ENCODE measurements around the gene UBL3. TPM values are rescaled to one million over a fixed set of nuclear protein-coding genes. Genes with fewer than 3 reads are reported as not detected.
A peak's percentile ranks its signal among the peaks of the same experiment; 100 is the strongest.

The UBL3 gene
- polyA plus RNA-seq, 2 of the 4 experiments (the other 2 are of a cell fraction) = 9.2 to 17.1 TPM

DNA sequence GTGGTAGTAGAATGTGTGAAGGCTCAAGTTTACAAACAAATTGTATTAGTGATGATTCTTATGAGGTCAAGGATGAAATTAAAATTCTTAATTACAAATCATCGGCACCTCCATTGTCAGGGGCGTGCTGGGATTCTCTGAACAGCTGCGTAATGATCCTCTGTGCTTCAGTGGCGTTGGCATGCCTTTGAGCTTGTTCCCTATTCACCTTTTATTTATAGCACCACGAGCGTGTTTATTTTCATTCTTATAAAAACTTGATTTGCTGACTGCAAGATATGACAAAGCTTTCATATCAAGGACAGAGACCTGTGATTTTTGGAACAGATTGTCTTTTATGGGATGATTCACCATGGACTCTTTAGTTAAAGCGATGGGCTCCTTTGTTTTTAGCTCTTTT, 18.2 kb upstream of the UBL3 start:
- WGBS (ENCODE audit: missing lambda C conversion rate) = 84% methylated on average over 7 of the region's 7 CpGs
- H3K27ac ChIP-seq = no peak overlapping the region
- no peak for DNase-seq (ENCODE audit: low read depth in 1 of 2, low spot score in 1 of 2)
- no peak overlapping the region for H3K4me2 ChIP-seq
- ChIA-PET CTCF (no interaction called here), POLR2A (no interaction called here)
- no peaks in the 10 kb centered on the region for H3K9me3 ChIP-seq
- no peaks in the 10 kb centered on the region for H3K4me1 ChIP-seq
- no peak overlapping the region for H3K4me3 ChIP-seq
- no peak for FAIRE-seq
- no peak for TF ChIP-seq KDM5A (IDR thresholded peaks at IDR 0.05)
- TF ChIP-seq, protein P1, sequence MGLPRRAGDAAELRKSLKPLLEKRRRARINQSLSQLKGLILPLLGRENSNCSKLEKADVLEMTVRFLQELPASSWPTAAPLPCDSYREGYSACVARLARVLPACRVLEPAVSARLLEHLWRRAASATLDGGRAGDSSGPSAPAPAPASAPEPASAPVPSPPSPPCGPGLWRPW (IDR thresholded peaks at IDR 0.05) = no peak
- TF ChIP-seq PHF8 (IDR thresholded peaks at IDR 0.05; ENCODE audit: borderline replicate concordance, low read depth) = no peak
- TF ChIP-seq, protein P2, sequence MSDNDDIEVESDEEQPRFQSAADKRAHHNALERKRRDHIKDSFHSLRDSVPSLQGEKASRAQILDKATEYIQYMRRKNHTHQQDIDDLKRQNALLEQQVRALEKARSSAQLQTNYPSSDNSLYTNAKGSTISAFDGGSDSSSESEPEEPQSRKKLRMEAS (IDR thresholded peaks at IDR 0.05) = no peak
- TF ChIP-seq JUN (IDR thresholded peaks at IDR 0.05) = no peak
- TF ChIP-seq HOXB5 (CRISPR knock-in tag; IDR thresholded peaks at IDR 0.05) = no peak
- no peak for TF ChIP-seq NPAS2 (CRISPR knock-in tag; IDR thresholded peaks at IDR 0.05; ENCODE audit: borderline replicate concordance)
- TF ChIP-seq EP300 (IDR thresholded peaks at IDR 0.05) = no peak
- no peak for TF ChIP-seq ESRRA (IDR thresholded peaks at IDR 0.05; ENCODE audit: borderline replicate concordance, low read length)
- no peak for TF ChIP-seq FOSB (CRISPR knock-in tag; IDR thresholded peaks at IDR 0.05)
- TF ChIP-seq HOXB13 (CRISPR knock-in tag; IDR thresholded peaks at IDR 0.05; ENCODE audit: low read depth) = no peak
- no peak for ATAC-seq

- H3K4me2 ChIP-seq = no peak overlapping the region
- ATAC-seq = no peak
- ChIA-PET POLR2A (interaction anchor here (1.2 kb wide), 1 partner anchor 16 kb away, joined by 4 read pairs; the partner anchor contains the start of gene UBL3), CTCF (interaction anchor here (1.2 kb wide), 1 partner anchor 26 kb away, joined by 3 read pairs; no protein-coding TSS in a partner anchor)
- no peak overlapping the region for H3K27ac ChIP-seq
- DNase-seq (ENCODE audit: low read depth in 1 of 2, low spot score in 1 of 2) = no peak
- H3K4me3 ChIP-seq = no peak overlapping the region
- 70% methylated on average over 4 of the region's 6 CpGs for WGBS (ENCODE audit: missing lambda C conversion rate)
- no peak for FAIRE-seq
- no peaks in the 10 kb centered on the region for H3K9me3 ChIP-seq
- H3K4me1 ChIP-seq = no peaks in the 10 kb centered on the region
- TF ChIP-seq FOXS1 (CRISPR knock-in tag; IDR thresholded peaks at IDR 0.05) = no peak
- no peak for TF ChIP-seq JUN (IDR thresholded peaks at IDR 0.05)
- TF ChIP-seq HDAC2 (IDR thresholded peaks at IDR 0.05) = no peak
- TF ChIP-seq MAZ (IDR thresholded peaks at IDR 0.05; ENCODE audit: borderline replicate concordance, low read depth, low read length) = no peak
- TF ChIP-seq, protein P3, sequence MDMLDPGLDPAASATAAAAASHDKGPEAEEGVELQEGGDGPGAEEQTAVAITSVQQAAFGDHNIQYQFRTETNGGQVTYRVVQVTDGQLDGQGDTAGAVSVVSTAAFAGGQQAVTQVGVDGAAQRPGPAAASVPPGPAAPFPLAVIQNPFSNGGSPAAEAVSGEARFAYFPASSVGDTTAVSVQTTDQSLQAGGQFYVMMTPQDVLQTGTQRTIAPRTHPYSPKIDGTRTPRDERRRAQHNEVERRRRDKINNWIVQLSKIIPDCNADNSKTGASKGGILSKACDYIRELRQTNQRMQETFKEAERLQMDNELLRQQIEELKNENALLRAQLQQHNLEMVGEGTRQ (IDR thresholded peaks at IDR 0.05) = no peak
- no peak for TF ChIP-seq CHD2 (IDR thresholded peaks at IDR 0.05; ENCODE audit: low read length, partially characterized antibody)
- no peak for TF ChIP-seq NPAS2 (CRISPR knock-in tag; IDR thresholded peaks at IDR 0.05; ENCODE audit: borderline replicate concordance)
- TF ChIP-seq KDM5A (IDR thresholded peaks at IDR 0.05) = no peak
- TF ChIP-seq, protein P4, sequence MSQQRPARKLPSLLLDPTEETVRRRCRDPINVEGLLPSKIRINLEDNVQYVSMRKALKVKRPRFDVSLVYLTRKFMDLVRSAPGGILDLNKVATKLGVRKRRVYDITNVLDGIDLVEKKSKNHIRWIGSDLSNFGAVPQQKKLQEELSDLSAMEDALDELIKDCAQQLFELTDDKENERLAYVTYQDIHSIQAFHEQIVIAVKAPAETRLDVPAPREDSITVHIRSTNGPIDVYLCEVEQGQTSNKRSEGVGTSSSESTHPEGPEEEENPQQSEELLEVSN (IDR thresholded peaks at IDR 0.05; ENCODE audit: borderline replicate concordance, low read depth) = no peak
- TF ChIP-seq, protein P1 (IDR thresholded peaks at IDR 0.05) = no peak
- TF ChIP-seq ATOH8 (CRISPR knock-in tag; IDR thresholded peaks at IDR 0.05; ENCODE audit: low read depth) = no peak
- TF ChIP-seq EHMT2 (IDR thresholded peaks at IDR 0.05; ENCODE audit: low read depth) = no peak
- TF ChIP-seq RARB (CRISPR knock-in tag; IDR thresholded peaks at IDR 0.05) = no peak
These were observed 15.5 kb upstream of the UBL3 start for GRCh38 chr13:29865934-29866333.

DNA sequence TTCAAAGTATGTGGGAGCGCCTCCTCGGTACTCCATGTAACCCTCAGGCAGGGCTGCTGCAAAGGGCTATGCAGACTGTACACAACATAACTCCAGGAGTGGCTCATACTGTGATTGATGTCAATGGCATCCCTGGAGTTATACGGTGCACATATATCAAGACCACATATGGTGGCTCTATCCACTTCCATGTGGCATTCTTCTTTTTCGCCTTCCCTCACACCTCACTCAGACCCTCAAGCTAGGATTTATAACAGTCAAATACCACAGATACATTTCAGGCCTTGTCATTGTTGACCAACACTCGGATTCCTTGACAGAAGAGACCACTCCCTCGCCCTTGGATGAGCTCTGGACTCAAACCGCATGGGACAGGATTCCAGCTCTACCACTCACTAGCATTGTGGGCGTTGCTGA, 11.3 kb upstream of the UBL3 start:
- H3K27ac ChIP-seq = no peak overlapping the region
- ChIA-PET POLR2A (interaction anchor here (0.8 to 1.0 kb wide), 2 partner anchors 11 to 62 kb away, joined by 3 to 4 read pairs; no protein-coding TSS in a partner anchor), CTCF (interaction anchor here (1.5 kb wide), 1 partner anchor 18 kb away, joined by 3 read pairs; no protein-coding TSS in a partner anchor)
- H3K4me3 ChIP-seq = no peak overlapping the region
- TF ChIP-seq POLR2AphosphoS2 (conservative IDR thresholded peaks at IDR 0.05; ENCODE audit: low read length) = no peak
- no peak for TF ChIP-seq HOXA7 (CRISPR knock-in tag; IDR thresholded peaks at IDR 0.05)
- TF ChIP-seq FOSL2 (IDR thresholded peaks at IDR 0.05) = no peak
- no peak for TF ChIP-seq FOSL2 (CRISPR knock-in tag; IDR thresholded peaks at IDR 0.05)
- no peak for TF ChIP-seq ESRRA (IDR thresholded peaks at IDR 0.05; ENCODE audit: borderline replicate concordance, low read length)
- TF ChIP-seq ZC3H11A (IDR thresholded peaks at IDR 0.05) = no peak
- no peak for TF ChIP-seq MYC (IDR thresholded peaks at IDR 0.05; ENCODE audit: borderline replicate concordance, low read length)
- TF ChIP-seq EHMT2 (IDR thresholded peaks at IDR 0.05; ENCODE audit: low read depth) = no peak
- TF ChIP-seq BHLHE40 (IDR thresholded peaks at IDR 0.05; ENCODE audit: low read depth, low read length) = no peak
- no peak for TF ChIP-seq RNF2 (IDR thresholded peaks at IDR 0.05; ENCODE audit: borderline replicate concordance, low read depth)
- TF ChIP-seq MAFK (IDR thresholded peaks at IDR 0.05; ENCODE audit: partially characterized antibody) = no peak
- TF ChIP-seq MAZ (IDR thresholded peaks at IDR 0.05; ENCODE audit: borderline replicate concordance, low read depth, low read length) = no peak
- no peak for TF ChIP-seq HOXB13 (CRISPR knock-in tag; IDR thresholded peaks at IDR 0.05; ENCODE audit: low read depth)
- no peaks in the 10 kb centered on the region for H3K9me3 ChIP-seq
- no peak for FAIRE-seq
- 0 out of 3 replicates have a peak overlapping the region, but pooled peaks have one; percentile 8 for H3K4me2 ChIP-seq
- 40% methylated on average over 6 of the region's 8 CpGs for WGBS (ENCODE audit: missing lambda C conversion rate)
- no peaks in the 10 kb centered on the region for H3K4me1 ChIP-seq
- DNase-seq (ENCODE audit: low read depth in 1 of 2, low spot score in 1 of 2) = peak in 1 of 2 experiments; percentile 51
- peak; percentile 39 to 76; a peak in 4 of 6 replicates for ATAC-seq
